ENCODE measurements around the gene ZNF789. TPM values are rescaled to one million over a fixed set of nuclear protein-coding genes. Genes with fewer than 3 reads are reported as not detected.

Gene ZNF789
- total and polyA plus RNA-seq, 2 experiments from 2014 or later = 9.0 to 13.8 TPM

DNA sequence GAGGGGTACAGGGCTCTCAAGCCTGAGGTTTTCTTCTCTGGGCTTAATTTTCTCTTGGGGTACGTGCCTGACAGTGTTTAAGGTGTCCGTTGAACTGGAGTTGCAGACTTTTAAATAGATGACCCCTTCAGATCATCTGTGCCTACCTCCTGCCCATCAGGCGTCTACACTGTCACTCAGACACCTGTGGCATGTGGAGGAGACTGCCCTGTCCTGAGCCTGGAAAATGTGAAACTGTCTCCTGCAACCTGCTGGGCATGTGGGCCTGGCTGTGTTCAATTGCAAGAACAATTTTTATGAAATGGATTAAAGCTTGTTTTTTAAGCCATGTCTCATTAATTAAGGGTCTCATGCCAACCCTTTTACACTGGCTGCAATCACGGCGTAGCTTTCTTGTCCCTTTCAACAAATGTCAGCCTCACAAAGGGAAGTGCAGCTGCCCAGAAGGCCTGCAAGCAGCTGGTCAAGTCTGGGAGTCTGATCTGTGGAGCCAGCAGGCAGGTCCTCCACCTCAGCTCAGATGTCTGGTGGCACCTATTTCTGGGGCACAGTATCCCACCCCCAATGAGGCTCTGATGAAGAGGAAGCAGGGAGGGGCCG, 15.5 kb upstream of the ZNF789 start:
- Mint-ChIP-seq H3K27ac (no peak overlapping the region), H3K36me3 (ENCODE audit: low read depth) (peaks cover 91% of the 10 kb centered on the region), H3K9me3 (no peaks in the 10 kb centered on the region), H3K4me1 (0 out of 3 replicates have a peak, but pooled peaks cover 4% of the 10 kb centered on the region), H3K4me3 (no peak overlapping the region; the same call in 2 of the 3 replicates), H3K27me3 (ENCODE audit: insufficient read depth, low read depth, poor library complexity) (peaks cover 26% of the 10 kb centered on the region)
- Histone ChIP-seq H4K20me1 (replicated peaks; ENCODE audit: insufficient read depth) (peaks cover 30% of the 10 kb centered on the region), H3K4me2 (no peak overlapping the region), H3K9me2 (ENCODE audit: insufficient read depth) (no peaks in the 10 kb centered on the region), H3K27ac (ENCODE audit: low read depth) (peak overlapping the region; percentile 81; the same call in 1 of the 2 replicates), H3K4me3 (no peak overlapping the region), H3K4me1 (ENCODE audit: insufficient read depth) (no peaks in the 10 kb centered on the region), H3K36me3 (ENCODE audit: insufficient read depth) (peaks cover 16% of the 10 kb centered on the region), H2AFZ (no peak overlapping the region), H3K79me2 (replicated peaks; ENCODE audit: insufficient read depth) (peaks cover 44% of the 10 kb centered on the region), H3F3A (replicated peaks; ENCODE audit: low read depth) (peaks cover 49% of the 10 kb centered on the region), H3K27me3 (ENCODE audit: insufficient read depth) (no peaks in the 10 kb centered on the region)
- DNase-seq (ENCODE audit: low spot score) = no peak
- ATAC-seq = no peak
- TF ChIP-seq POLR2AphosphoS5 (IDR thresholded peaks at IDR 0.05; ENCODE audit: low read depth) (no peak), ZNF114 (CRISPR knock-in tag; IDR thresholded peaks at IDR 0.05) (no peak), EZH2 (IDR thresholded peaks at IDR 0.05; ENCODE audit: low read depth, unreplicated experiment) (no peak), JUNB (IDR thresholded peaks at IDR 0.05; ENCODE audit: unreplicated experiment) (no peak), NANOG (IDR thresholded peaks at IDR 0.05; ENCODE audit: borderline replicate concordance) (no peak), ZNF331 (CRISPR knock-in tag; IDR thresholded peaks at IDR 0.05; ENCODE audit: low read depth) (no peak)
- TF ChIP-seq, protein P1, sequence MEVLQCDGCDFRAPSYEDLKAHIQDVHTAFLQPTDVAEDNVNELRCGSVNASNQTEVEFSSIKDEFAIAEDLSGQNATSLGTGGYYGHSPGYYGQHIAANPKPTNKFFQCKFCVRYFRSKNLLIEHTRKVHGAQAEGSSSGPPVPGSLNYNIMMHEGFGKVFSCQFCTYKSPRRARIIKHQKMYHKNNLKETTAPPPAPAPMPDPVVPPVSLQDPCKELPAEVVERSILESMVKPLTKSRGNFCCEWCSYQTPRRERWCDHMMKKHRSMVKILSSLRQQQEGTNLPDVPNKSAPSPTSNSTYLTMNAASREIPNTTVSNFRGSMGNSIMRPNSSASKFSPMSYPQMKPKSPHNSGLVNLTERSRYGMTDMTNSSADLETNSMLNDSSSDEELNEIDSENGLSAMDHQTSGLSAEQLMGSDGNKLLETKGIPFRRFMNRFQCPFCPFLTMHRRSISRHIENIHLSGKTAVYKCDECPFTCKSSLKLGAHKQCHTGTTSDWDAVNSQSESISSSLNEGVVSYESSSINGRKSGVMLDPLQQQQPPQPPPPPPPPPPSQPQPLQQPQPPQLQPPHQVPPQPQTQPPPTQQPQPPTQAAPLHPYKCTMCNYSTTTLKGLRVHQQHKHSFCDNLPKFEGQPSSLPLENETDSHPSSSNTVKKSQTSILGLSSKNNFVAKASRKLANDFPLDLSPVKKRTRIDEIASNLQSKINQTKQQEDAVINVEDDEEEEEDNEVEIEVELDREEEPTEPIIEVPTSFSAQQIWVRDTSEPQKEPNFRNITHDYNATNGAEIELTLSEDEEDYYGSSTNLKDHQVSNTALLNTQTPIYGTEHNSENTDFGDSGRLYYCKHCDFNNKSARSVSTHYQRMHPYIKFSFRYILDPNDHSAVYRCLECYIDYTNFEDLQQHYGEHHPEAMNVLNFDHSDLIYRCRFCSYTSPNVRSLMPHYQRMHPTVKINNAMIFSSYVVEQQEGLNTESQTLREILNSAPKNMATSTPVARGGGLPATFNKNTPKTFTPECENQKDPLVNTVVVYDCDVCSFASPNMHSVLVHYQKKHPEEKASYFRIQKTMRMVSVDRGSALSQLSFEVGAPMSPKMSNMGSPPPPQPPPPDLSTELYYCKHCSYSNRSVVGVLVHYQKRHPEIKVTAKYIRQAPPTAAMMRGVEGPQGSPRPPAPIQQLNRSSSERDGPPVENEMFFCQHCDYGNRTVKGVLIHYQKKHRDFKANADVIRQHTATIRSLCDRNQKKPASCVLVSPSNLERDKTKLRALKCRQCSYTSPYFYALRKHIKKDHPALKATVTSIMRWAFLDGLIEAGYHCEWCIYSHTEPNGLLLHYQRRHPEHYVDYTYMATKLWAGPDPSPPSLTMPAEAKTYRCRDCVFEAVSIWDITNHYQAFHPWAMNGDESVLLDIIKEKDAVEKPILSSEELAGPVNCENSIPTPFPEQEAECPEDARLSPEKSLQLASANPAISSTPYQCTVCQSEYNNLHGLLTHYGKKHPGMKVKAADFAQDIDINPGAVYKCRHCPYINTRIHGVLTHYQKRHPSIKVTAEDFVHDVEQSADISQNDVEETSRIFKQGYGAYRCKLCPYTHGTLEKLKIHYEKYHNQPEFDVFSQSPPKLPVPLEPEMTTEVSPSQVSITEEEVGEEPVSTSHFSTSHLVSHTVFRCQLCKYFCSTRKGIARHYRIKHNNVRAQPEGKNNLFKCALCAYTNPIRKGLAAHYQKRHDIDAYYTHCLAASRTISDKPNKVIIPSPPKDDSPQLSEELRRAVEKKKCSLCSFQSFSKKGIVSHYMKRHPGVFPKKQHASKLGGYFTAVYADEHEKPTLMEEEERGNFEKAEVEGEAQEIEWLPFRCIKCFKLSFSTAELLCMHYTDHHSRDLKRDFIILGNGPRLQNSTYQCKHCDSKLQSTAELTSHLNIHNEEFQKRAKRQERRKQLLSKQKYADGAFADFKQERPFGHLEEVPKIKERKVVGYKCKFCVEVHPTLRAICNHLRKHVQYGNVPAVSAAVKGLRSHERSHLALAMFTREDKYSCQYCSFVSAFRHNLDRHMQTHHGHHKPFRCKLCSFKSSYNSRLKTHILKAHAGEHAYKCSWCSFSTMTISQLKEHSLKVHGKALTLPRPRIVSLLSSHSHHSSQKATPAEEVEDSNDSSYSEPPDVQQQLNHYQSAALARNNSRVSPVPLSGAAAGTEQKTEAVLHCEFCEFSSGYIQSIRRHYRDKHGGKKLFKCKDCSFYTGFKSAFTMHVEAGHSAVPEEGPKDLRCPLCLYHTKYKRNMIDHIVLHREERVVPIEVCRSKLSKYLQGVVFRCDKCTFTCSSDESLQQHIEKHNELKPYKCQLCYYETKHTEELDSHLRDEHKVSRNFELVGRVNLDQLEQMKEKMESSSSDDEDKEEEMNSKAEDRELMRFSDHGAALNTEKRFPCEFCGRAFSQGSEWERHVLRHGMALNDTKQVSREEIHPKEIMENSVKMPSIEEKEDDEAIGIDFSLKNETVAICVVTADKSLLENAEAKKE (CRISPR knock-in tag; IDR thresholded peaks at IDR 0.05) = no peak
- TF ChIP-seq, protein P2, sequence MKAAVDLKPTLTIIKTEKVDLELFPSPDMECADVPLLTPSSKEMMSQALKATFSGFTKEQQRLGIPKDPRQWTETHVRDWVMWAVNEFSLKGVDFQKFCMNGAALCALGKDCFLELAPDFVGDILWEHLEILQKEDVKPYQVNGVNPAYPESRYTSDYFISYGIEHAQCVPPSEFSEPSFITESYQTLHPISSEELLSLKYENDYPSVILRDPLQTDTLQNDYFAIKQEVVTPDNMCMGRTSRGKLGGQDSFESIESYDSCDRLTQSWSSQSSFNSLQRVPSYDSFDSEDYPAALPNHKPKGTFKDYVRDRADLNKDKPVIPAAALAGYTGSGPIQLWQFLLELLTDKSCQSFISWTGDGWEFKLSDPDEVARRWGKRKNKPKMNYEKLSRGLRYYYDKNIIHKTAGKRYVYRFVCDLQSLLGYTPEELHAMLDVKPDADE (IDR thresholded peaks at IDR 0.05) = no peak

Data from GM23338 (cell line).